SK-N-SH treated with all-trans-retinoic acid at 6 μM for 48 hours (cell line): ENCODE results near the gene VWDE.

Source experiments
- ATAC-seq: fragments of 200-7000 bp; cut with Tn5 transposase; 3 replicates; pipeline ENCODE4 v1.9.1; 2020; ENCODE audit warnings: mild to moderate bottlenecking, moderate library complexity
- ARNTL ChIP-seq: fragments of 450-650 bp; formaldehyde crosslinking; IDR thresholded peaks from 2 replicates; pipeline ENCODE4 v1.5.0; 2020; ENCODE audit warnings: low read depth, mild to moderate bottlenecking, moderate library complexity, borderline replicate concordance
- BACH2 ChIP-seq: fragments of 250-450 bp; sonication (Bioruptor Pico); IDR thresholded peaks from 2 replicates; pipeline ENCODE4 v1.9.0; 2021; ENCODE audit warnings: mild to moderate bottlenecking, borderline replicate concordance
- CREB5 ChIP-seq: fragments of 250-450 bp; sonication (Bioruptor Pico); IDR thresholded peaks from 2 replicates; pipeline ENCODE4 v1.5.1; 2020; ENCODE audit warnings: low read depth, mild to moderate bottlenecking, moderate library complexity
- CSDC2 ChIP-seq: fragments of 250-450 bp; sonication (Bioruptor Pico); IDR thresholded peaks from 2 replicates; pipeline ENCODE4 v1.5.0; 2020; ENCODE audit warnings: mild to moderate bottlenecking, moderate library complexity
- CSRNP3 ChIP-seq: fragments of 250-450 bp; sonication (Bioruptor Pico); IDR thresholded peaks from 2 replicates; pipeline ENCODE4 v1.5.1; 2021; ENCODE audit warnings: mild to moderate bottlenecking, moderate library complexity
- ESRRG ChIP-seq: fragments of 250-450 bp; sonication (Bioruptor Pico); IDR thresholded peaks from 2 replicates; pipeline ENCODE4 v1.6.1; 2021; ENCODE audit warnings: mild to moderate bottlenecking
- GLIS3 ChIP-seq: fragments of 250-450 bp; sonication (Bioruptor Pico); IDR thresholded peaks from 2 replicates; pipeline ENCODE4 v1.5.0; 2020; ENCODE audit warnings: mild to moderate bottlenecking, moderate library complexity
- ISL1 ChIP-seq: fragments of 250-450 bp; sonication (Bioruptor Pico); IDR thresholded peaks from 2 replicates; pipeline ENCODE4 v2.1.2; 2022; ENCODE audit warnings: mild to moderate bottlenecking, moderate library complexity
- OSR1 ChIP-seq: fragments of 250-450 bp; sonication (Bioruptor Pico); IDR thresholded peaks from 2 replicates; pipeline ENCODE4 v1.8.0; 2022; ENCODE audit warnings: moderate library complexity, mild to moderate bottlenecking, inconsistent platforms
- PATZ1 ChIP-seq: fragments of 250-450 bp; sonication (Bioruptor Pico); IDR thresholded peaks from 2 replicates; pipeline ENCODE4 v1.8.0; 2020; ENCODE audit warnings: mild to moderate bottlenecking, moderate library complexity, borderline replicate concordance
- POU6F1 ChIP-seq: fragments of 250-450 bp; sonication (Bioruptor Pico); IDR thresholded peaks from 2 replicates; pipeline ENCODE4 v1.8.0; 2021; ENCODE audit warnings: low read depth, mild to moderate bottlenecking, moderate library complexity, borderline replicate concordance
- PPARA ChIP-seq: fragments of 250-450 bp; sonication (Bioruptor Pico); IDR thresholded peaks from 2 replicates; pipeline ENCODE4 v1.5.0; 2020; ENCODE audit warnings: mild to moderate bottlenecking, borderline replicate concordance
- RARB ChIP-seq: fragments of 250-450 bp; sonication (Bioruptor Pico); IDR thresholded peaks from 2 replicates; pipeline ENCODE4 v1.8.0; 2021; ENCODE audit warnings: mild to moderate bottlenecking, moderate library complexity
- SNAI2 ChIP-seq: fragments of 250-450 bp; sonication (Bioruptor Pico); IDR thresholded peaks from 2 replicates; pipeline ENCODE4 v1.5.0; 2020; ENCODE audit warnings: mild to moderate bottlenecking, moderate library complexity
- TCF4 ChIP-seq: fragments of 250-450 bp; sonication (Bioruptor Pico); IDR thresholded peaks from 2 replicates; pipeline ENCODE4 v1.8.0; 2021; ENCODE audit warnings: mild to moderate bottlenecking, moderate library complexity, borderline replicate concordance
- ZC3H10 ChIP-seq: fragments of 250-450 bp; sonication (Bioruptor Pico); IDR thresholded peaks from 2 replicates; pipeline ENCODE4 v1.5.1; 2021; ENCODE audit warnings: mild to moderate bottlenecking, moderate library complexity
- ZFP3 ChIP-seq: fragments of 250-450 bp; sonication (Bioruptor Pico); IDR thresholded peaks from 2 replicates; pipeline ENCODE4 v1.5.0; 2020; ENCODE audit warnings: mild to moderate bottlenecking, moderate library complexity
- ZFP30 ChIP-seq: fragments of 450-650 bp; formaldehyde crosslinking; IDR thresholded peaks from 2 replicates; pipeline ENCODE4 v1.5.0; 2022; ENCODE audit warnings: mild to moderate bottlenecking, moderate library complexity
- ZNF565 ChIP-seq: fragments of 450-650 bp; formaldehyde crosslinking; conservative IDR thresholded peaks from 2 replicates; pipeline ENCODE4 v1.5.0; 2020; ENCODE audit warnings: low read depth, mild to moderate bottlenecking, moderate library complexity
- ZNF70 ChIP-seq: fragments of 450-650 bp; formaldehyde crosslinking; IDR thresholded peaks from 2 replicates; pipeline ENCODE4 v1.5.0; 2020; ENCODE audit warnings: mild to moderate bottlenecking, moderate library complexity
- ZNF8 ChIP-seq: fragments of 450-650 bp; formaldehyde crosslinking; IDR thresholded peaks from 2 replicates; pipeline ENCODE4 v1.5.0; 2020; ENCODE audit warnings: mild to moderate bottlenecking, moderate library complexity

Gene VWDE

GRCh38 chr7:12317675-12318074 lies 86.0 kb downstream of the VWDE start:
- TF ChIP-seq ARNTL (CRISPR knock-in tag) (no peak), PATZ1 (CRISPR knock-in tag) (no peak), ZNF565 (CRISPR knock-in tag) (no peak), CSDC2 (CRISPR knock-in tag) (no peak), GLIS3 (CRISPR knock-in tag) (no peak), ZC3H10 (CRISPR knock-in tag) (no peak), BACH2 (CRISPR knock-in tag) (no peak), ZFP30 (CRISPR knock-in tag) (no peak), ESRRG (CRISPR knock-in tag) (no peak), PPARA (CRISPR knock-in tag) (no peak)
- no peak for ATAC-seq

- ATAC-seq = no peak
- no peak for TF ChIP-seq ZFP30 (CRISPR knock-in tag)
- no peak for TF ChIP-seq PPARA (CRISPR knock-in tag)
- TF ChIP-seq ESRRG (CRISPR knock-in tag) = no peak
- no peak for TF ChIP-seq POU6F1
Observed at GRCh38 chr7:12316925-12317324, 86.7 kb downstream of the VWDE start.

- TF ChIP-seq CSRNP3 (CRISPR knock-in tag) (no peak), ARNTL (CRISPR knock-in tag) (no peak)
- ATAC-seq = no peak
Observed at GRCh38 chr7:12315049-12315448, 88.6 kb downstream of the VWDE start.

GRCh38 chr7:12314199-12314598 lies 89.5 kb downstream of the VWDE start:
- ATAC-seq = no peak
- TF ChIP-seq CREB5 (CRISPR knock-in tag) (no peak), ARNTL (CRISPR knock-in tag) (no peak), OSR1 (CRISPR knock-in tag) (no peak)

GRCh38 chr7:12305502-12305901 lies 98.2 kb downstream of the VWDE start:
- ATAC-seq = no peak
- TF ChIP-seq ZFP3 (CRISPR knock-in tag) (no peak), ARNTL (CRISPR knock-in tag) (no peak)

- peak; percentile 88 for ATAC-seq
- TF ChIP-seq PATZ1 (CRISPR knock-in tag) = no peak
- TF ChIP-seq TCF4 = no peak
- TF ChIP-seq POU6F1 = no peak
- TF ChIP-seq ARNTL (CRISPR knock-in tag) = no peak
- TF ChIP-seq CREB5 (CRISPR knock-in tag) = no peak
- no peak for TF ChIP-seq ZNF565 (CRISPR knock-in tag)
- no peak for TF ChIP-seq SNAI2 (CRISPR knock-in tag)
- TF ChIP-seq OSR1 (CRISPR knock-in tag) = no peak
- TF ChIP-seq ZC3H10 (CRISPR knock-in tag) = no peak
- no peak for TF ChIP-seq BACH2 (CRISPR knock-in tag)
- no peak for TF ChIP-seq GLIS3 (CRISPR knock-in tag)
- TF ChIP-seq ISL1 (CRISPR knock-in tag) = peak; percentile 91
- TF ChIP-seq ZNF8 (CRISPR knock-in tag) = no peak
- no peak for TF ChIP-seq ZNF70 (CRISPR knock-in tag)
- 0 out of 2 replicates have a peak, but pooled peaks have one; percentile 38 for TF ChIP-seq ZFP3 (CRISPR knock-in tag)
- no peak for TF ChIP-seq RARB (CRISPR knock-in tag)
Observed at GRCh38 chr7:12303495-12303894, 100.2 kb downstream of the VWDE start.
